ENCODE measurements around the gene NUP62.
A peak's percentile ranks its signal among the peaks of the same experiment; 100 is the strongest.

DNA sequence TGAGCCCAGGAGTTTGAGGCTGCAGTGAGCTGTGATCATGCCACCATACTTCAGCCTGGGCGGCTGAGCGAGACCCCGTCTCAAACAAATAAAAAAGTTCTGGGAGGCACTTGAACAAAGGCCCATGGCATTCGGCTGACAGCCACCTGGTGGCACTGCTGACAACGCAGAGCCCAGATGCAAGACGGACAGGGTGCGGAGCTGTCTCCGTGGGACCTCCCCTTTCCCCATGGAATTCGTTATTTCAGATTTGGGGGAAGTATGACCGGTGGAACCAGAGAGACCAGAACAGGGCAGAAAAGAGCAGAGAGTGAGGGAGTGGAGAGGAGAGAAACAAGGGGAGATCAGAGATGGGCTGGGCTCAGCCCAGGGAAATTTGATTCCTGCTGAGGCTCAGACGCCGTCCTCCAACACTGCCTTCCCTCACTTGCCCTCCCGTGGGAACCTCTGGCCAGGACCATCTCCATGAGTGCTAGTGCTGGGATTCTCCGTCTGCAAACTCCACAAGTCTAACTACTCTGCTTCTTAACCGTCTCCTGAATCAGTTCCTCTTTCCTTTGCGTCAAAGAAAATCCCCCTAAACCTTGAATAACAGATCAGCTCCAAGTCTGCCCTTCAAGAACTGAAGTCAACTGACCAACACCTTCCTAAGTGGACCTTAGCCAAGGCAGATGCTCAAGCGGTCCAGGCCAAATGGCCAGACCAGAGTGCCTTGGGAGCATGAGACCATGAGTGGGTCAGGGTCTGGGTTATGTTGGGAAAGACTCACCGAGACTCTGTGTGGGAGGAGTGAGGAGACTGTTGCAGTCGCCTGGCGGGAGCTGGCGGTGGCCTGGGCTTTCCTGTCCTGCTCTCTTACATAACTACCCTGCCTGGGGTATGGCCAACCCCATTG is 12.2 kb downstream of the NUP62 start:
- no peak for TF ChIP-seq POLR2AphosphoS5 (IDR thresholded peaks at IDR 0.05; ENCODE audit: low read depth, low read length)
- TF ChIP-seq POLR2A (IDR thresholded peaks at IDR 0.05; ENCODE audit: low read depth, low read length), result peak; percentile 23; the same call in 1 of the 2 replicates
- no peak for TF ChIP-seq TAF1 (IDR thresholded peaks at IDR 0.05; ENCODE audit: low read depth, low read length)
- no peak for TF ChIP-seq PAX5 (IDR thresholded peaks at IDR 0.05; ENCODE audit: insufficient read depth, low read length, severe bottlenecking)
- TF ChIP-seq SPI1 (IDR thresholded peaks at IDR 0.05; ENCODE audit: low read depth, low read length), result peak; percentile 88
